ENCODE results near the gene ATP6V0A4.

The ATP6V0A4 gene

DNA sequence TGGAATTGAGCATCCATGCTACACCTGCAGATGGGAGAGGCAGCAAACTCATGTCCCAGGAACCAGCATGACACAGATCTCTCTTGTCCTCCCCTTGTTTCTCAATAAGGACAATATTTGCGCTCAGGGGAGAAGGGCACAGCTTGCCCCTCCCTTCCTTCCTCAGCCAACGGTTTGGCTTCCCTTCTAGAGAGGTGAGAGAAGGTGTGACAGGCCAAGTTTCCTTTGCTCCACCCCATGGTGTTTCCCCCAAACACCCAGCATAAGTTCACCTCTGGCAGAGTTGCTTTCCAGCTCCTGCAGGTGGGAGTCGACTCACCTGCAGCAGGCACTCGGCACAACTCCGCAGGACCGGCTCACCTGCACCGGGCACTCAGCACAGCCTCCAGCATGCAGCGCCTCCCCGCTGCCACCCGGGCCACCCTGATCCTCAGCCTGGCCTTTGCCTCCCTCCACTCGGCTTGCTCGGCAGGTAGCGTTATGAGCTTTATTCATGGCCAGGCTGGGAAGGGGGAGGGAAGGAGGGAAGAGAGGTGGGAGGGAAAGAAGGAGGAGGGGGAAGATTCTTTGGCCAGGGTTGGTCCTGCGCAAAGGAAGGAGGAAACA, at the start of gene ATP6V0A4, which contains the start of gene TMEM213:
ATP6V0A4 (minus strand) TSS at position 482 of the 606 bp plus-strand sequence. CDS start 26,949 bp downstream, outside the sequence.
TMEM213 (plus strand) TSS at position 280 of the 606 bp plus-strand sequence; CDS start at position 391, 111 bp downstream.
- POLR2A ChIA-PET: no interaction called here
- CTCF ChIA-PET: no interaction called here
- DNase-seq (ENCODE audit: extremely low spot score): no peak
- TF ChIP-seq ELF4 (IDR thresholded peaks at IDR 0.05) (no peak), CTBP1 (IDR thresholded peaks at IDR 0.05; ENCODE audit: borderline replicate concordance) (no peak), ZNF384 (IDR thresholded peaks at IDR 0.05) (no peak)

DNA sequence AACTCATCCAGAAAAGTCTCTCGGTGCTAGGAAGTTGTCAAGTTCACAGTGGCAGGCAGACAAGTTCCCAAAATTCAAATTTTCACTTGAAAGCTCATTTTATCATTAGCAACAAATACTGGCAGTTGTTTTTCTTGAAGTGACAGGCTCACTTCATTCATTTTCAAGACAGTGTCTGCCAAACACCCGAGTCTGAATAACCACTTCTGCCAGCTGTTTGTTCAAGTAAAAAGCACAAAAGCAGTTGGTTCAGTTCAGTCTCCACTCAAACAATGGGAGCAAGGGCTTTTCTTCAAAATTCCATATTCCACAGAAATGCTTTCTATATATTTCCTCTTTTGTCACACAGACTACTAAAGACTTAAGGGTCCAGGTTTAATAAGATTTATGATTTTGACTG, 47.7 kb upstream of the ATP6V0A4 start:
- ChIA-PET CTCF (no interaction called here), POLR2A (no interaction called here)
- DNase-seq (ENCODE audit: extremely low spot score): no peak
- no peak for TF ChIP-seq CTBP1 (IDR thresholded peaks at IDR 0.05; ENCODE audit: borderline replicate concordance)
- TF ChIP-seq FOXK2 (IDR thresholded peaks at IDR 0.05): no peak
- no peak for TF ChIP-seq FOXM1 (IDR thresholded peaks at IDR 0.05; ENCODE audit: borderline replicate concordance)
- TF ChIP-seq PKNOX1 (IDR thresholded peaks at IDR 0.05): no peak
- TF ChIP-seq BHLHE40 (IDR thresholded peaks at IDR 0.05; ENCODE audit: borderline replicate concordance): no peak
- no peak for TF ChIP-seq HDGF (IDR thresholded peaks at IDR 0.05; ENCODE audit: borderline replicate concordance)
- no peak for TF ChIP-seq LEF1 (IDR thresholded peaks at IDR 0.05; ENCODE audit: borderline replicate concordance)
- TF ChIP-seq L3MBTL2 (conservative IDR thresholded peaks at IDR 0.05): no peak
- no peak for TF ChIP-seq NFRKB (IDR thresholded peaks at IDR 0.05)
- TF ChIP-seq SUZ12 (IDR thresholded peaks at IDR 0.05): no peak
- no peak for TF ChIP-seq FOXA1 (IDR thresholded peaks at IDR 0.05)
- no peak for TF ChIP-seq SP1 (IDR thresholded peaks at IDR 0.05)
- TF ChIP-seq ARNT (IDR thresholded peaks at IDR 0.05): no peak
- TF ChIP-seq TARDBP (IDR thresholded peaks at IDR 0.05): no peak
- no peak for TF ChIP-seq ELF4 (IDR thresholded peaks at IDR 0.05)

DNA sequence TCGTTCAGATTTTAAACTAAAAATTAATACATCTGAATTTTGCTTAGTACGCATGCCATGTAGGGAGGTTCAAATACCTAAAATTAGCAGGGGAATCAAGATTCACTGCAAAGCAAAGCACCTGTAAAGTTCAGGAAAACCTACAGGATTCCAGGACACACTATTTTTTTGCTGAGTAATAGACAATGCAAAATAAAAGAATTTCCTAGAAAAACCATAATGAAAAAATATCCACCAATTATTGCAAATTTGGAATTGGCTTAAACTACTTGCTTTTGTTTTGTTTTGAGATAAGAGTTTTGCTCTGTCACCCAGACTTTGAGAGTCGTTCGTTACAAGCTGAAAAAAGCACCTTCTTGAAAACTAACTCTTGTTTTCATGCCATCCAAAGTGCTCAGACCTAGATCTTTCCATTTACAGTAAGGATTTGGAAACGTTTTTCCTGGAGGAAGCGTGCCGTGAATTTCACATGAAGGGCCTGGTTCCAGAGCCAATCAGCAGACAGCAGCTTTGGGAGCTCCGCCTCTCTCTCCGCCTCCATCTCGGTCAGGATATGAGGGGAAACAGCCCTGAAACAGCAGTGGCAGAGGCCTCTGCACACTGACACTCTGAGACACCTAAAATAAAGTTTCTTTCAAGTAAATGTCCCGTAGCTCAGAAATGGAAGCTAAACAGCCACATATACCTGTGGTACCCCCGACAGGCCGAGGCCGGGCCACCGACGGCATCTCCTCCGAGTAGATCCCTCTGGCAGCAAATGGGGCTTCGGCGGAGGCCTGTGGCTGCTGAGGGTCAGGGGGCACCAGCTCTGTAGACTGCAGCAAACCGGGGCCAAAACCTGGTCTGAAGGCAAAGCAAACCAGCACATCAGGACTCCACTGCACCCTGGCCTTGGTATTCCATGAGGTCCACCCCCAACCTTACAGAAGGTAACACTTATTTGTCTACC, 45.9 kb upstream of the ATP6V0A4 start:
- no peak for TF ChIP-seq CTBP1 (IDR thresholded peaks at IDR 0.05; ENCODE audit: borderline replicate concordance)
- no peak for TF ChIP-seq SUZ12 (IDR thresholded peaks at IDR 0.05)
- TF ChIP-seq FOXK2 (IDR thresholded peaks at IDR 0.05): no peak
- TF ChIP-seq ARNT (IDR thresholded peaks at IDR 0.05): no peak
- TF ChIP-seq NFRKB (IDR thresholded peaks at IDR 0.05): no peak
- TF ChIP-seq ZNF384 (IDR thresholded peaks at IDR 0.05): no peak
- no peak for TF ChIP-seq SP1 (IDR thresholded peaks at IDR 0.05)
- no peak for TF ChIP-seq PKNOX1 (IDR thresholded peaks at IDR 0.05)
- no peak for TF ChIP-seq TARDBP (IDR thresholded peaks at IDR 0.05)
- no peak for TF ChIP-seq HDGF (IDR thresholded peaks at IDR 0.05; ENCODE audit: borderline replicate concordance)
- no peak for TF ChIP-seq BHLHE40 (IDR thresholded peaks at IDR 0.05; ENCODE audit: borderline replicate concordance)
- no peak for TF ChIP-seq L3MBTL2 (conservative IDR thresholded peaks at IDR 0.05)
- no peak for TF ChIP-seq ELF4 (IDR thresholded peaks at IDR 0.05)
- TF ChIP-seq FOXA1 (IDR thresholded peaks at IDR 0.05): no peak
- TF ChIP-seq LEF1 (IDR thresholded peaks at IDR 0.05; ENCODE audit: borderline replicate concordance): no peak
- no peak for TF ChIP-seq FOXM1 (IDR thresholded peaks at IDR 0.05; ENCODE audit: borderline replicate concordance)
- no peak for DNase-seq (ENCODE audit: extremely low spot score)
- CTCF ChIA-PET: interaction anchor here (0.6 kb wide), 1 partner anchor 12 kb away, joined by 5 read pairs; no protein-coding TSS in a partner anchor
- POLR2A ChIA-PET: no interaction called here

DNA sequence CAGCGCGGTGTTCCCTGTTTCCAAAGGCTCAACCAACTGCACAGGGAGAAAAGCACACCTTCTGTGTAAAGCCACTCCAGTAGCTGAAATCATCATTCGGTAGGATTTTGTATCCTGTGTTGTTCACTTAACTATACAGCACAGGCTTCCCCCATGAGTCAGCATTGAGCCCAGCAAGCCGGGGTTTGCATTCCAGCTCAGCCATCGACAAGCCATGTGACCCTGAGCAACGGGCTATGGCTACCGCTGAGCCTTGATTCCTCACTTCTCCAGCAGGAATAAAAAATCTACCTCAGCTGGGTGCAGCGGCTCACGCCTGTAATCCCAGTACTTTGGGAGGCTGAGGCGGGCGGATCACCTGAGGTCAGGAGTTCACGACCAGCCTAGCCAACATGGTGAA, 44.1 kb upstream of the ATP6V0A4 start:
- CTCF ChIA-PET: no interaction called here
- POLR2A ChIA-PET: no interaction called here
- TF ChIP-seq CTBP1 (IDR thresholded peaks at IDR 0.05; ENCODE audit: borderline replicate concordance): no peak
- no peak for TF ChIP-seq SP1 (IDR thresholded peaks at IDR 0.05)
- TF ChIP-seq HDGF (IDR thresholded peaks at IDR 0.05; ENCODE audit: borderline replicate concordance): no peak
- TF ChIP-seq PKNOX1 (IDR thresholded peaks at IDR 0.05): no peak
- TF ChIP-seq L3MBTL2 (conservative IDR thresholded peaks at IDR 0.05): no peak
- TF ChIP-seq LEF1 (IDR thresholded peaks at IDR 0.05; ENCODE audit: borderline replicate concordance): no peak
- no peak for TF ChIP-seq FOXK2 (IDR thresholded peaks at IDR 0.05)
- no peak for TF ChIP-seq FOXM1 (IDR thresholded peaks at IDR 0.05; ENCODE audit: borderline replicate concordance)
- TF ChIP-seq SUZ12 (IDR thresholded peaks at IDR 0.05): no peak
- TF ChIP-seq TARDBP (IDR thresholded peaks at IDR 0.05): no peak
- no peak for DNase-seq (ENCODE audit: extremely low spot score)

DNA sequence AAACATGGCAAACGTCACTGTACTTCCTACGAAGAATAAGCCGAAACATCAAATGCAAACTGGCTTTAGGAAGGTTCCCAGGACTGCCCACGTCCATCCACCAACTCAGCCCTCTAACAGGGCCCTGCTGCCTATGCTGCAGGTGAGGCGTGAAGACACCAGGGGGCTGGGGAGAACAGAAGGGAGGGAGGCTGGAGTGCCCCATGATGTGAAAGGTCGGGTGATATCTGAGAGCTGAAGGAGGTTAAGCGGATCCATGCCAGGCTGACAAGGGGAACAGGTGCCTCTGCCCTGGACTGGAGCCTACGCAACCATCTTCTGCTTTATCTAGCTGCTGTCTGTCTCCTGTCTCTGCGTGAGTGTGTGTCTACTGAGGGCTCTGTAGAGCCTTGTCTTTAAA, 40.2 kb upstream of the ATP6V0A4 start:
- no peak for DNase-seq (ENCODE audit: extremely low spot score)
- POLR2A ChIA-PET: no interaction called here
- no peak for TF ChIP-seq PKNOX1 (IDR thresholded peaks at IDR 0.05)
- no peak for TF ChIP-seq LEF1 (IDR thresholded peaks at IDR 0.05; ENCODE audit: borderline replicate concordance)
- no peak for TF ChIP-seq L3MBTL2 (conservative IDR thresholded peaks at IDR 0.05)
- no peak for TF ChIP-seq ZNF384 (IDR thresholded peaks at IDR 0.05)
- no peak for TF ChIP-seq FOXK2 (IDR thresholded peaks at IDR 0.05)
- CTCF ChIA-PET: no interaction called here
